A673 (cell line): ENCODE results near the gene LPCAT1. TPM values are rescaled to one million over a fixed set of nuclear protein-coding genes. Genes with fewer than 3 reads are reported as not detected.

Experiments
- BruUV-seq: library from RNA; stranded (reverse); fragments of 400-500 nt; replicated peaks from 2 replicates; lab custom pipeline; 2021; lab: Mats Ljungman, UMichigan
- CTCF ChIA-PET: fragments of 300-600 bp; sonication (Branson Sonifier 250); formaldehyde crosslinking; loops from one replicate; lab custom pipeline; 2022; ENCODE audit warnings: antibody characterized with exemption; lab: Charles Lee
- POLR2A ChIA-PET: fragments of 300-600 bp; sonication (Branson Sonifier 250); formaldehyde crosslinking; loops from one replicate; lab custom pipeline; 2022; ENCODE audit warnings: antibody characterized with exemption; ENCODE audit not compliant: low non-redundant PET; lab: Charles Lee
- DNase-seq: peaks from one replicate; pipeline ENCODE4 v3.0.0-alpha.2; 2015; ENCODE audit warnings: low spot score
- H3K27ac ChIP-seq: fragments of 200-600 bp; sonication (generic); 2 replicates; pipeline ENCODE4 v1.5.1; 2016; ENCODE audit warnings: mixed run types, low read depth, mild to moderate bottlenecking, mixed read lengths, antibody characterized with exemption, low read length; ENCODE audit not compliant: poor library complexity, severe bottlenecking
- H3K27me3 ChIP-seq: fragments of 200-600 bp; sonication (generic); replicated peaks from 2 replicates; pipeline ENCODE4 v1.6.1; 2017; ENCODE audit warnings: mixed run types, low read depth, mild to moderate bottlenecking, mixed read lengths, antibody characterized with exemption, low read length; ENCODE audit not compliant: insufficient read depth, poor library complexity
- H3K36me3 ChIP-seq: fragments of 200-600 bp; sonication (generic); 2 replicates; pipeline ENCODE4 v1.6.1; 2016; ENCODE audit warnings: mixed run types, mild to moderate bottlenecking, mixed read lengths, antibody characterized with exemption, low read length; ENCODE audit not compliant: insufficient read depth, poor library complexity, severe bottlenecking
- H3K4me1 ChIP-seq: fragments of 200-600 bp; sonication (generic); 2 replicates; pipeline ENCODE4 v1.6.1; 2017; ENCODE audit warnings: mixed run types, mild to moderate bottlenecking, mixed read lengths, antibody characterized with exemption, low read length; ENCODE audit not compliant: insufficient read depth, poor library complexity, severe bottlenecking
- H3K4me3 ChIP-seq: fragments of 200-600 bp; sonication (generic); 2 replicates; pipeline ENCODE4 v1.5.1; 2016; ENCODE audit warnings: low read depth, mixed run types, mild to moderate bottlenecking, mixed read lengths, low read length; ENCODE audit not compliant: poor library complexity, severe bottlenecking
- H3K9me3 ChIP-seq: fragments of 200-600 bp; sonication (generic); 2 replicates; pipeline ENCODE4 v1.6.1; 2016; ENCODE audit warnings: mixed run types, low read depth, mild to moderate bottlenecking, mixed read lengths, antibody characterized with exemption, low read length; ENCODE audit not compliant: poor library complexity, severe bottlenecking
- EZH2 ChIP-seq: fragments of 200-600 bp; sonication (generic); IDR thresholded peaks from 2 replicates; pipeline ENCODE4 v1.6.1; 2017; ENCODE audit warnings: borderline replicate concordance, low read depth, mild to moderate bottlenecking, mixed read lengths, antibody characterized with exemption, low read length; ENCODE audit not compliant: poor library complexity, severe bottlenecking
- intact Hi-C: fragments of 100-400 bp; cut with micrococcal nuclease; formaldehyde crosslinking; loops from one replicate; pipeline ENCODE4 v1.10.0; 2022; ENCODE audit not compliant: unreplicated experiment
- total RNA-seq: library from RNA; stranded (reverse); gene quantifications from 2 replicates; pipeline ENCODE4 v1.2.3, GENCODE V29; 2021
- TF ChIP-seq, protein P1 (sequence below): fragments of 300-800, 200-600 bp; sonication (generic); conservative IDR thresholded peaks from 2 replicates; pipeline ENCODE4 v1.5.1; 2017; ENCODE audit warnings: low read depth, mild to moderate bottlenecking, antibody characterized with exemption, low read length, moderate library complexity, mixed read lengths

Gene LPCAT1
- total RNA-seq, 1 experiment from 2014 or later = 97.3 TPM

DNA sequence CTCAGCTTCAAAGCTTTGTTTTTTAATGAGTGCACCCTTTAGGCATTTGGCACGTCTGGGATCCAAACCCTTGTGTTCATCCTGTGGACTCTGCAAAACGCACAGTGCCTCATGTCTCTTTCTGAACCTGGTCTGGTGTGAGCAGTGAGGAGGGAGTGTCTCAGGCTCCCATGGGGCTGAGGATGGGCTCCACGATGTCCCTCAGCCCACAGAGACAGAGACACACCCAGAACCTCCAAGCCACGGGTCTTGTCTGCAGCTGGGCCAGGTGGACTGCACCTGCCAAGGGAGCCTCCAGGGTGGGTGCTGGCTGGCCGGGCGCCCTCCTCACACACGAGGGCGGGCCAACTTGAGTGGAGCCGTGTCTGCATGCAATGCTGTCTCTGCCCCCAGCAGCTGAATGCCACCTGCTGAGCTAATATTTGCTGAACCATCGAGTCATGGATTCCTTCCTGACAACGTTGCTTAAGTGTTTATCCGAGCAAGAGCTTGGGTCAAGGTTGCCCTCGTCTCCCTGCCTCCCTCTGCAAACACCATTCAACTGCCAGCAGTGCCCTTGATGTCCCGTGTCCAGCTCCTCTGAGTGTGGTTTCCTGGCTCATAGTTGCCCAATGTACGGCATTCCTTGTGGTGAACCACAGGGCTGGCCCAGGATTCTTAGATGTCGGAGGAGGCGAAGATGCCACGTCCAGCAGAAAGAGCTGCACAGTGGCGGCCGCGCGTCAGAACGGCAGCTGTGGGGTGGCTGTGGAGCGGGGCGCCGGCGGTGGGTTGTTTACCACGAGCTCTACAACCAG lies 31.4 kb upstream of the LPCAT1 start:
- Histone ChIP-seq H3K9me3 (no peaks in the 10 kb centered on the region), H3K36me3 (no peaks in the 10 kb centered on the region), H3K27ac (no peak overlapping the region), H3K4me1 (no peaks in the 10 kb centered on the region), H3K27me3 (no peaks in the 10 kb centered on the region), H3K4me3 (no peak overlapping the region)
- no peak for DNase-seq
- TF ChIP-seq, protein P1, sequence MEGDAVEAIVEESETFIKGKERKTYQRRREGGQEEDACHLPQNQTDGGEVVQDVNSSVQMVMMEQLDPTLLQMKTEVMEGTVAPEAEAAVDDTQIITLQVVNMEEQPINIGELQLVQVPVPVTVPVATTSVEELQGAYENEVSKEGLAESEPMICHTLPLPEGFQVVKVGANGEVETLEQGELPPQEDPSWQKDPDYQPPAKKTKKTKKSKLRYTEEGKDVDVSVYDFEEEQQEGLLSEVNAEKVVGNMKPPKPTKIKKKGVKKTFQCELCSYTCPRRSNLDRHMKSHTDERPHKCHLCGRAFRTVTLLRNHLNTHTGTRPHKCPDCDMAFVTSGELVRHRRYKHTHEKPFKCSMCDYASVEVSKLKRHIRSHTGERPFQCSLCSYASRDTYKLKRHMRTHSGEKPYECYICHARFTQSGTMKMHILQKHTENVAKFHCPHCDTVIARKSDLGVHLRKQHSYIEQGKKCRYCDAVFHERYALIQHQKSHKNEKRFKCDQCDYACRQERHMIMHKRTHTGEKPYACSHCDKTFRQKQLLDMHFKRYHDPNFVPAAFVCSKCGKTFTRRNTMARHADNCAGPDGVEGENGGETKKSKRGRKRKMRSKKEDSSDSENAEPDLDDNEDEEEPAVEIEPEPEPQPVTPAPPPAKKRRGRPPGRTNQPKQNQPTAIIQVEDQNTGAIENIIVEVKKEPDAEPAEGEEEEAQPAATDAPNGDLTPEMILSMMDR = no peak
- no peak for TF ChIP-seq EZH2
- BruUV-seq = no TSS peak
- ChIA-PET POLR2A (no interaction called here), CTCF (no interaction called here)
- intact Hi-C loops = no loop called here

DNA sequence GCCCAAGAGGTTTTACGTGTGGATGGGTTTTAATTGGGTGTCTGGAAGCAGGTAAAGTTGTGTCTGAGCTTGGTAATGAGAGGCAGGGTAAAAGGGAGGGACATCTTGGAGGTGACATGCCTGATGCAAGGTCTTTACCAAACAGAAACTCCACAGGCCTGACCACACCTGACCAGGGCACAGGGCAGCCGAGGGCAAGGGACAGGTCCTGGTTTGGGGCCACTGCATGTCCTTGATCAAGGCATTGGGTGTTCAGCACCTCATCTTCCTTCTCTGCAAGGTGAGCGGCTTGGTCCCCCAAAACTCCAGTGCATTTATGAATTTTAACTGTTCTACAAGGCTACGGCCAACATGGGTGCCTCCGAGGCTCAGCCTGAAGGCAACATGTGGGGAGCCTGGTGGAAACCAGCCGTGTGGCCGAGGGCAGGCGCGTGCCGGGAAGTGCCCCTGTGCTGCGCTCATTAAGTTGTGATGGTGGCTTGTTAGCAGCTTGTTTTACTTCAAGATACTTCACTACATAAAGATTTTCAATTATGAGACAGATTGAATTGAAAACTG lies 30.7 kb upstream of the LPCAT1 start:
- ChIA-PET POLR2A (no interaction called here), CTCF (no interaction called here)
- DNase-seq = no peak
- TF ChIP-seq, protein P1 = no peak
- TF ChIP-seq EZH2 = no peak
- Histone ChIP-seq H3K36me3 (no peaks in the 10 kb centered on the region), H3K27ac (no peak overlapping the region), H3K4me1 (no peaks in the 10 kb centered on the region), H3K27me3 (no peaks in the 10 kb centered on the region), H3K4me3 (no peak overlapping the region), H3K9me3 (no peaks in the 10 kb centered on the region)
- no TSS peak for BruUV-seq
- intact Hi-C loops = no loop called here

DNA sequence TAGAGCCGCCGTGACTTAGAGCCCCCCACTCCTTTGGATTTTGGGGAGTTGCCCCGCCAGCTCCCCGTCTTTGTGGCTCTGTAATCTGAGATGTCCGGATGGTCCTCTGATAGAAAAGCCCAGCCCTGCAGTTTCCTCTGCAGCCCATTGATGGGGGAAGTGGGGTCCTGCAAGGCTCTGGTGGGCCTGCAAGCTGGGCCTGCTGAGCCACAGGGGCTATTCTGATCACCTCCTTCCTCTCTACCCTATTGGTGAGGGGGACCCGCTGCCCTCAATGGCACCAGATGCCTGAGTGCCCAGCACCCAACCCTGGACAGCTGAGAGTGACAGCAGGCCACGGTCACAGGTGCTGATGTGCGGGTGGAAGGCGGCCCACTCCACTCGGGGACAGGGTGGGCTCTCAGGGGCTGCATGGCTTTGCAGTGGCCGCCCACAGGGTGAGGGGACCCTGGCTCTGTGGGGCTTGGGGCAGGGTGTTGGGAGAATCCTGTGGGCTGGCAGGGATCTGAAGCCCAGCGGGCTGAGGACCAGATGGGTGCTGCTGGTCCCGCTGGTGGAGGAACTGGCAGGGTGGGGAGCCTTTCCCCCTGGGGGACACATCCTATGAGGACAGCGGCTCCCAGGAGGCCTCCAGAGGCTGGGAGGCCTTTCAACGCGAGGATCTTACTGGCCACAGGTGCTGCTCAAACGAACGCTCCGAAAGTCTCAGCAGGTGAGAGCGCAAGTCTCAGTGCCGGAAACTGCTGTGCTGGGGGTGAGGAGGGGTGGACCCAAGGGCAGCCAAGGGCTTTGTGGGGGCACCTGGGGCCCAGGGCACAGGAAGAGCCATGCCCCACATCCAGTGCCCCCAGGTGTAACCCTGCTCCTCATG lies 30.0 kb upstream of the LPCAT1 start:
- Histone ChIP-seq H3K4me1 (no peaks in the 10 kb centered on the region), H3K27me3 (no peaks in the 10 kb centered on the region), H3K9me3 (no peaks in the 10 kb centered on the region), H3K36me3 (no peaks in the 10 kb centered on the region), H3K4me3 (no peak overlapping the region), H3K27ac (no peak overlapping the region)
- intact Hi-C loops = no loop called here
- CTCF ChIA-PET = no interaction called here
- POLR2A ChIA-PET = no interaction called here
- no TSS peak for BruUV-seq
- TF ChIP-seq, protein P1 = no peak
- TF ChIP-seq EZH2 = no peak
- DNase-seq = no peak
